HepG2 (cell line): ENCODE data around the gene ANKLE1.

ENCODE experiments used
- HNF4G ChIP-seq, 2 experiments: sonication (generic) in 1 of 2; formaldehyde crosslinking in 1 of 2; IDR thresholded peaks; 2 replicates each; pipeline versions ENCODE4 v1.4.0 to v1.6.1; 2011 to 2020; ENCODE audit warnings: borderline replicate concordance in 2 of 2, low read depth in 2 of 2, mild to moderate bottlenecking in 2 of 2, low read length in 1 of 2, missing genetic modification reagents in 1 of 2, moderate library complexity in 1 of 2
- RXRA ChIP-seq: sonication (generic); formaldehyde crosslinking; IDR thresholded peaks from 2 replicates; pipeline ENCODE4 v1.5.1; 2020; ENCODE audit warnings: missing genetic modification reagents
- ZBTB34 ChIP-seq: sonication (generic); formaldehyde crosslinking; IDR thresholded peaks from 2 replicates; pipeline ENCODE4 v1.8.0; 2022; ENCODE audit warnings: mild to moderate bottlenecking, missing genetic modification reagents
- TF ChIP-seq, protein P1 (sequence below): sonication (generic); formaldehyde crosslinking; conservative IDR thresholded peaks from 2 replicates; pipeline ENCODE4 v1.4.0; 2020; ENCODE audit warnings: missing genetic modification reagents

GRCh38 chr19:17324357-17325114 lies 42.8 kb downstream of the ANKLE1 start:
- TF ChIP-seq RXRA (no peak), ZBTB34 (CRISPR knock-in tag) (no peak), HNF4G (IDR thresholded peaks at IDR 0.05; ENCODE audit: borderline replicate concordance, low read depth, low read length) (no peak), HNF4G (CRISPR knock-in tag; IDR thresholded peaks at IDR 0.05; ENCODE audit: borderline replicate concordance, low read depth) (no peak)
- TF ChIP-seq, protein P1, sequence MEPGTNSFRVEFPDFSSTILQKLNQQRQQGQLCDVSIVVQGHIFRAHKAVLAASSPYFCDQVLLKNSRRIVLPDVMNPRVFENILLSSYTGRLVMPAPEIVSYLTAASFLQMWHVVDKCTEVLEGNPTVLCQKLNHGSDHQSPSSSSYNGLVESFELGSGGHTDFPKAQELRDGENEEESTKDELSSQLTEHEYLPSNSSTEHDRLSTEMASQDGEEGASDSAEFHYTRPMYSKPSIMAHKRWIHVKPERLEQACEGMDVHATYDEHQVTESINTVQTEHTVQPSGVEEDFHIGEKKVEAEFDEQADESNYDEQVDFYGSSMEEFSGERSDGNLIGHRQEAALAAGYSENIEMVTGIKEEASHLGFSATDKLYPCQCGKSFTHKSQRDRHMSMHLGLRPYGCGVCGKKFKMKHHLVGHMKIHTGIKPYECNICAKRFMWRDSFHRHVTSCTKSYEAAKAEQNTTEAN: no peak
